BJ (cell line): ENCODE measurements around the gene KRT13. TPM values are rescaled to one million over a fixed set of nuclear protein-coding genes. Genes with fewer than 3 reads are reported as not detected.

Source experiments
- CTCF ChIA-PET: fragments of 350-600 bp; formaldehyde crosslinking; extraction: SDS; loops from one replicate; lab custom pipeline; 2021; ENCODE audit warnings: antibody characterized with exemption, inconsistent platforms; lab: Yijun Ruan, JAX
- POLR2A ChIA-PET: fragments of 300-600 bp; sonication (Branson Sonifier 250); formaldehyde crosslinking; extraction: SDS; loops from one replicate; lab custom pipeline; 2021; ENCODE audit warnings: antibody characterized with exemption; lab: Charles Lee
- DNase-seq: peaks from one replicate; pipeline ENCODE4 v3.0.0-alpha.2; 2011; ENCODE audit warnings: low read depth
- H3K27me3 ChIP-seq: 2 replicates; pipeline ENCODE4 v1.6.0; 2011; ENCODE audit warnings: low read length; ENCODE audit not compliant: control insufficient read depth, insufficient read depth
- H3K36me3 ChIP-seq: 2 replicates; pipeline ENCODE4 v1.5.1; 2011; ENCODE audit warnings: low read length; ENCODE audit not compliant: control insufficient read depth, insufficient read depth
- H3K4me3 ChIP-seq: 2 replicates; pipeline ENCODE4 v1.5.1; 2011; ENCODE audit warnings: low read depth, mild to moderate bottlenecking, control low read depth, low read length
- polyA plus RNA-seq: library from polyadenylated mRNA; depleted of rRNA; stranded (reverse); fragments of >200 nt; gene quantifications from 2 replicates; pipeline ENCODE4 v1.2.3, GENCODE V29; 2011
- TF ChIP-seq, protein P1 (sequence below): IDR thresholded peaks from 2 replicates; pipeline ENCODE4 v1.5.1; 2011; ENCODE audit warnings: low read depth, mild to moderate bottlenecking, control low read depth, inconsistent platforms, low read length, moderate library complexity; ENCODE audit not compliant: insufficient read depth

KRT13 gene
- polyA plus RNA-seq, 1 experiment: 0.27 TPM

DNA sequence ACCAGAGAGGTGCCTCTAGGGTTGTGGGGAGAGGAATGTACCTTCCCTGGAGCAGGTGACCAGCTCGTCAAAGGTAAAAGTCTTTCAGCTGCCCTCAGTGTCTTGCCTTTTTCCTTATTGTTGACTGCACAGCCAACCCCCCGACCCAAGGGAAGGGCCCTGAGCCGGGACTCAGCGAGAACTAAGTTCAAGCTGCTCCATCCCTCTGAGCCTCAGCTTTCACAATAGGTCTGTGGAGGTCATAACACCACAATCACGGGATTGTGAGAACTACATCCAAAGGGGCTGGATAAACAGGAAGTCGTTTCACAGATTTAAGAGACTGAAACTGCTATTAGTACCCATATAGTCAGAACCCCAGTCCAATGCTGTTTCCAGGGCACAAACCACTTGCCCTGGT, 13.1 kb downstream of the KRT13 start:
- TF ChIP-seq, protein P1, sequence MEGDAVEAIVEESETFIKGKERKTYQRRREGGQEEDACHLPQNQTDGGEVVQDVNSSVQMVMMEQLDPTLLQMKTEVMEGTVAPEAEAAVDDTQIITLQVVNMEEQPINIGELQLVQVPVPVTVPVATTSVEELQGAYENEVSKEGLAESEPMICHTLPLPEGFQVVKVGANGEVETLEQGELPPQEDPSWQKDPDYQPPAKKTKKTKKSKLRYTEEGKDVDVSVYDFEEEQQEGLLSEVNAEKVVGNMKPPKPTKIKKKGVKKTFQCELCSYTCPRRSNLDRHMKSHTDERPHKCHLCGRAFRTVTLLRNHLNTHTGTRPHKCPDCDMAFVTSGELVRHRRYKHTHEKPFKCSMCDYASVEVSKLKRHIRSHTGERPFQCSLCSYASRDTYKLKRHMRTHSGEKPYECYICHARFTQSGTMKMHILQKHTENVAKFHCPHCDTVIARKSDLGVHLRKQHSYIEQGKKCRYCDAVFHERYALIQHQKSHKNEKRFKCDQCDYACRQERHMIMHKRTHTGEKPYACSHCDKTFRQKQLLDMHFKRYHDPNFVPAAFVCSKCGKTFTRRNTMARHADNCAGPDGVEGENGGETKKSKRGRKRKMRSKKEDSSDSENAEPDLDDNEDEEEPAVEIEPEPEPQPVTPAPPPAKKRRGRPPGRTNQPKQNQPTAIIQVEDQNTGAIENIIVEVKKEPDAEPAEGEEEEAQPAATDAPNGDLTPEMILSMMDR: no peak
- Histone ChIP-seq H3K36me3 (no peaks in the 10 kb centered on the region), H3K27me3 (no peaks in the 10 kb centered on the region), H3K4me3 (no peak overlapping the region)
- DNase-seq: no peak
- POLR2A ChIA-PET: no interaction called here
- CTCF ChIA-PET: interaction anchor here (0.6 to 1.6 kb wide), 6 partner anchors 25 to 583 kb away, joined by 3 to 7 read pairs (median 4); partner anchors contain the start of gene KRT32

DNA sequence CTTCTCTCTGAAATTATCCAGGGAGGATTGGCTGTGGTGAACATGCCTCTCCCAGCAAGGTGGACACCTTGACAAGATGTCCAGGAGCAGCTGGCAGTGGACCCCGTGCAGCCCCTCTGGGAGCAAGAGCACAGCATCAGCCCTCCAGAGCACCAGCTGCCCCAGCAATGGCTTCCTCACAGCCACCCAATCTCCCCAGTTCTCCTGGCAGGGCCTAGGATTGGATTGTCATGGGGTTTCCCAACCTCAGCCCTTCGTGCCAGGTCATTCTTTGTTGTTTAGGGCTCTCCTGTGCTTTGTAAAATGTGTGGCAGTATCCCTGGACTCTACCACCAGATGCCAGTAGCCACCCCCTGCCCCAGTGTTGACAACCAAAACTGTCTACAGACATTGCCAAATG, 13.9 kb downstream of the KRT13 start:
- ChIA-PET POLR2A (no interaction called here), CTCF (interaction anchor here (1.0 to 1.6 kb wide), 3 partner anchors 33 to 176 kb away, joined by 3 to 5 read pairs (median 4); no protein-coding TSS in a partner anchor)
- Histone ChIP-seq H3K27me3 (no peaks in the 10 kb centered on the region), H3K4me3 (no peak overlapping the region), H3K36me3 (no peaks in the 10 kb centered on the region)
- TF ChIP-seq, protein P1: no peak
- DNase-seq: no peak

DNA sequence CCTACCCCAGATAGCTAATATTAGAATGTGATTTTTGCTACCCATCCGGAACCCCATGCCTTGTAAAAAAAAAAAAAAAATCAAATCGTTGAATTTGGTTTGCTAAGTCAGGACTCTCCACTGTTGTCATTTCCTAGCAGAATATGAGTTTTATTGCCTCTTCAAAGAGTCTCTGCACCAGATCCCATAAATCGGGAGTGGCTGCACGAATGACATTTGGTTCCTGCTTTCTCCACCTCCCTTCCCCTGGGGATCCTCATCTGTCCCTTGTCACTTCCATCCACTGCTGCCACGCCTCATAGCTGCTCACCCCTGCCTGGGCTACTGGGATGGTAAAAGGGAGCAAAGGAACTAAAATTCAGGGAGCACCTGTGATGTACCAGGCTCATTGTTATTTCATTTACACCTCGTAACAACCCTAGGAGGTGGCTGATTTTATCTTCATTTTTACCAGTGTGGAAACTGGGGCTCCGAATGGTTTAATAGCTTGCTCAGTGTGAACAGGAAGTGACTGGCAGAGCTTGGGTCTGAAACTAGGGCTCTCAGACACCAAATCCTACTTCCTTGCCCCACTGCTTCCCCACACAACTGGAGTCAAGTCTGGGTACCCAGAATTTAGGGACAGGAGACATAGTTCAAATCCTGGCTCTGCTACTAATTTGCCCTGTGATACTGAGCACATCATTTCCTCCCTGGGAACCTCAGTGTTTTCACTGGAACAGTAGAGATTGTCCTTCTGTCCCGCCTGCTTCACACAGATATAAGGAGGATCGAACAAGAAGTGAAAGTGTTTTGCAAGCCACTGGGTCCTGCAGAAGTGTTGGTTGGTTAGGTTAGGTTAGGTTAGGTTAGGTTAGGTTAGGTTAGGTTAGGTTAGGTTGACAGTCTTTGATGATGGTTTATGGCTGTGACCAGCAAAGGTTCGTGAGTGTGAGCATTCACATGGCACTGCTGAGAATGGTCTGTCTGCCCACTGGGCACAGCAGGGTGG, 15.1 kb downstream of the KRT13 start:
- H3K36me3 ChIP-seq: no peaks in the 10 kb centered on the region
- no peak for DNase-seq
- H3K4me3 ChIP-seq: no peak overlapping the region
- ChIA-PET POLR2A (no interaction called here), CTCF (interaction anchor here (1.0 to 1.6 kb wide), 6 partner anchors 10 to 173 kb away, joined by 3 to 6 read pairs (median 4); no protein-coding TSS in a partner anchor)
- H3K27me3 ChIP-seq: no peaks in the 10 kb centered on the region
- TF ChIP-seq, protein P1: no peak

DNA sequence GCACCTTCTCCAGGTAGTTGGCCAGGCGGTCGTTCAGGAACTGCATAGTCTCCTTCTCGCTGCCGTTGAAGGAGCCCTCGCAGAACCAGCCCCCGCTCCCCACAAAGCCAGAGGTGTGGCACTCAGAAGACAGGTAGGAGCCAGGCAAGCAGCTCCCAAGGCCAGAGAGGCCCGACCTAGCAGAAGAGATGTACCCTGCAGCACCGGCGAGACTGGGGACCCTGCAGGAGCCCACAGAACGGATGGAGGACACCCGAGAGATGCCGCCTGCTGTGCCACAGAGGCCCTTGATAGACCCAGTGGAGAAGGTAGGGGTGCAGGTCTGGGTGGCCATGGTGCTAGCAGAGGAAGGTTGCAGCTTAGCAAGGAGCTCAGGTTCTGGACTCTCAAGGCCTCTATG, 15.9 kb downstream of the KRT13 start, which contains the start of gene KRT36:
Gene KRT36 (minus strand): TSS at position 380 of the 400 bp plus-strand sequence. CDS start 46 bp downstream, at position 334.
- Histone ChIP-seq H3K27me3 (no peaks in the 10 kb centered on the region), H3K4me3 (no peak within 1 kb of the TSS), H3K36me3 (no peaks in the 10 kb centered on the region)
- CTCF ChIA-PET: interaction anchor here (1.2 to 1.6 kb wide), 4 partner anchors 10 to 160 kb away, joined by 3 to 6 read pairs (median 4); no protein-coding TSS in a partner anchor
- no peak for DNase-seq
- POLR2A ChIA-PET: no interaction called here
- TF ChIP-seq, protein P1: no peak
